NCI-H748 (cell line): ENCODE data around the gene SLC32A1.

ENCODE experiments used
- DNase-seq: peaks from one replicate; lab custom pipeline; 2025; ENCODE audit not compliant: unreplicated experiment; lab: John Stamatoyannopoulos, UW

The SLC32A1 gene

GRCh38 chr20:38751360-38751976 is 27.2 kb downstream of the SLC32A1 start:
- peak; percentile 24 for DNase-seq

GRCh38 chr20:38752029-38752428 is 27.7 kb downstream of the SLC32A1 start:
- no peak for DNase-seq

DNA sequence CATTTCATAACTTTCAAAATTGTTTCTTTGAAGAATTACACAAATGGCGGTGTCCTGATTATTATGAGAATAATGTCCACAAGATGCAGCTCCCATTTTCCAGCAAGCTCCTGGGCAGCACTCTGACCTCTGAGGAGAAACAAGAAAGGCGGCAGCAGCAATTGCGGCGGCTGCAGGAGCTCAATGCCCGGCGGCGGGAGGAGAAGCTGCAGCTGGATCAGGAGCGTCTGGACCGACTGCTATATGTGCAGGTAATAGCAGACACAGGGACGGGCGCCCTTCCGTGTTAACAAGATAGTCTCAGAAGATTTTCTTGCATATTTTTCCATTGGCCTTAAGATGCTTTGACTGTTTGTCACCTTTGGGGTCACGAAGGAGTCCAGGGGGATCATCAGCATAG is 30.6 kb downstream of the SLC32A1 start:
- DNase-seq: no peak

GRCh38 chr20:38755324-38755910 is 31.1 kb downstream of the SLC32A1 start:
- DNase-seq: no peak

- DNase-seq: no peak
Observed at GRCh38 chr20:38757145-38757775, 33.0 kb downstream of the SLC32A1 start.

DNA sequence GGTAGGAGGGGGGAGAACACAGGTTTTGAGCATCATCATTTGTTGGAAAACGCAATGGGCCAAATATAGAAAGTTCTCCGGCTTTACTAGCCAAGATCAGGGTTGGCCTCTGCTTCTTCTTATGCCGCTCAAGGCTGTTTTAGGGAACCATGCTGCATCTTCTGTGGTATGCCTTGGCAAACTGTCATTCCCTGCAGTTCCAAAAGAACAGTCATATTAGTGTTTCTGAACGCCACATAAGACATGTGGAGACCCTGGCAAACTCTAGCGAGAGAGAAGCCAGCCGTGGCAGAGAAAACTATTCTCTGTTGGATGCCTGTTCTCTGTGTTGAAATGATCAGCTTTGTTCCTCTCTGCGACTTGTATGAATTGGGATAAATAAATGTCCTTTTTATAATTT is 34.8 kb downstream of the SLC32A1 start:
- DNase-seq: no peak

DNA sequence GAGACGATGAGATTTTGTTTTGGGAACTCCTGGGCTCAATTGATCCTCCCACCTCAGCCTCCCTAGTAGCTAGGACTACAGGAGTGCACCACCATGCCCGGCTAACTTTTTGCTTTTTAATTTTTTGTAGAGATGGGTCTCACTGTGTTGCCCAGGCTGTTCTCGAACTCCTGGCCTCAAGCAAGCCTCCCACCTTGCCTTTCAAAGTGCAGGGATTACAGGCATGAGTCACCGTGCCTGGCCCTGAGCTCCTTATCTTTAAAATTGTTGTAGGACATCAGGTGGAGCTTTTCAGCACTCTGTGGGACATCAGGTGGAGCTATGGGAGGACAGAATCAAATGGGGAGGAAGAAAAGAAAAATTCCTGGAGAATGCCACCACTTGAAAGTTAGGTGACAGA is 36.7 kb downstream of the SLC32A1 start:
- DNase-seq: no peak

DNA sequence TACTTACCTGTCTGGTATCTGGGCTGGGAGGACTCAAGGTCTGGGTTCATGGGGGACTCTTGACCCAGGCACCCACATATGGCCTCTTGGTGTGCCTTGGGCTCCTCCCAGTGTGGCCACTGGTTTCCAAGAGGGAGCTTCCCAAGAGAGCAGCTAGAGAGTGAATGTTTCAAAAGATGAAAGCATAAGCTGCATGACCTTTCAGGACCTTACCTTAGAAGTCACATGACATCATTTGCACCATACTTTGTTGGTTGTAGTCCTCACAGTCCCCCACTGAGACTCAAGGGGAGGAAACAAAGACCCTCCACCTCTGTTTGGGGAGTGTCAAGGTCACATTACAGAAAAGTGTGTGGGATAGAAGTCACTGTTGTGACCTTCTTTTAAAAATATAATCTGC is 37.9 kb downstream of the SLC32A1 start:
- DNase-seq: no peak

GRCh38 chr20:38763616-38764015 is 39.3 kb downstream of the SLC32A1 start:
- no peak for DNase-seq

GRCh38 chr20:38764567-38765318 is 40.5 kb downstream of the SLC32A1 start:
- no peak for DNase-seq

DNA sequence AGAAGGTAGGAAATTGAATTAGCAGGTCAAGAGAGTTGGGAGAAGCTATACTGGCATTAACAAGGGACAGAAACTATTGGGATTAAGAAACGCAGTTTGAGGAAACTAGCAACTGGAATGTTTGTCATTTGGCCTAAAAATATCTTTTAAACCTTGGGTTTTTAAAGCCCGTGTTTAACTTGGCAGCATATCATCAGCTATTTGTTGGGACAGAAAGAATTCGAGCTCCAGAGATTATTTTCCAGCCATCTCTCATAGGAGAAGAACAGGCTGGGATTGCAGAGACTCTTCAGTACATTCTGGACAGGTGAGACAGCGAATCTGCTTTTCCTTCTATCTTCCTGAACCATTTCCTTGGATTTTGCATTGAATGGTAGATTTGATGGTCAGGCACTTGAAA is 41.8 kb downstream of the SLC32A1 start:
- no peak for DNase-seq

DNA sequence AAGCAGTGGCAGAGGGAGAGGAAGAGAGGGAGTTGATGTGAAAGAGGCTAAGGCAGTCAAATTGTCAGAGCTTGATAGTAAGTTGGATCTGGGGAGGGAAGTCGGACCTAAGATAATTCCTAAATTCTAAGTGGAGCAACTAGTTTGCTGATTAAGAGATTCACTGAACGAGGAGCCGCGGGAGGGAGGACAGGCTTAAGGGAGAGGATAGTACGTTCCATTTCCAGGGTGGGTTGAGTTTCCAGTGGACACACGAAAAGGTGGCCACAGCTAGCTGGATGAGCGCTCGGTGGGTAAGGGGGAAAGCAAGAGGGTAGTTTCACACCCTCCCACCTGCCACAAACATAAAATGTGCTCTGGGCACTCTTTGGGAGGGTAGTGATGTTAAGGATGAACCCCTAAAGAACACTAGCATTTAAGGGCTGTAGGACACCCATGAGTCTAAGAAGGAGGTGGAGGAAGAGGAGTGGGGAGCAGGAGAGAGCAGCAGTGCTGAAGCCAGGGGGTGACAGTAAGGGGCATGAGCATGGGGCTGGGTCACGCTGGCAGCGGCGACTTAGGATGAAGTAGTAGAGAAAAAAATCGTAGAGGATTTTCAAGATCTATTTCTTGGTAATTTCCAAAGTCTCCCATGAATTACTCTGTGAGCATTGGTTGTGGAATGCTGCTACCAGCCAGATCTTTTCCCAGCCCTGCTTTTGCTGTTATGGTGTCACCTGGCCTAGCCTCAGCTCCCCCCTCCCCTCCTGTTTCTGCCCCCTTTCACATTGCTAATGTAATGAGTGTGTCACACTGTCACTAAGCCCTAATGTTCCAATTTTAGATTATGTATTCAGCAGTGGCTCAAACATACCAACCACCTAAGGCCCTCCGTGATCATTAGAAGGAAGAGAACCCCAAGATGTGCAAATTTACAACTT is 45.4 kb downstream of the SLC32A1 start:
- DNase-seq: no peak

GRCh38 chr20:38770546-38770945 is 46.3 kb downstream of the SLC32A1 start:
- DNase-seq: no peak

DNA sequence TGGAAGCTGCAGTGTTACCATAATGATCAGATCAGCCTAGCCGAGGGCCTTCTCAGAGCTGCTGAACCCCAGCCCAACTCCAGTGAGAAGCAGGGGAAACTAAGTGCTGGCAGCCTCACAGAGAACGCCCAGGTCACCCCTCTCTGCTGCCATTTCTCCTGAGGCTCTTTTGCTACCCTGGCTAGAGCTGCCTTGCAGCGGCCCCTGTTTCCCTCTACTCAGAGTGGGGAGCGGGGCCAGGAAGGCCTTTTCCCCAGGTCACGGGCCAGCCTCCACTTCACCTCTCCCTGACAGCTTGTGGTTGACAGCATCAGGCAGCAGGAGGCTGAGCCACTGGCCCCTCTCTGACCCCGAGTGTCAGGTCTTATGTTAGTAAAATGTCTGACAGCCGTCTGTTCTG is 46.7 kb downstream of the SLC32A1 start:
- DNase-seq: no peak

DNA sequence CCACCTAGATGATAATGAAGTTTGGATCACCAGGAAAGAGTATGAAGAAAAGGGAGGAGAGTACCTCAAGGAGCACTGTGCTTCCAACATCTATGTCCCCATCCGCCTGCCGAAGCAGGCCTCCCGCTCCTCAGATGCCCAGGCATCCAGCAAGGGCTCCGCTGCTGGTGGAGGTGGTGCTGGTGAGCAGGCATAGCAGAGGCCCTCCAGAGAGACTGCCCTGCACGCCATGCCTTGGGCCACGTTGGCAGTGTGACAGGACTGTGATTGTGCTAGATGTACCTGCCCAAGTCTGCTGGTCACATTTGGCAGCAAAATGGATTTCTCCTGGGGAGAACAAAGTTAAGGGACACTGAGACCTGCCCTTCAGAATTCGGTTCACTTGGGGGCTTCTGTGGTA is 47.3 kb downstream of the SLC32A1 start:
- no peak for DNase-seq

DNA sequence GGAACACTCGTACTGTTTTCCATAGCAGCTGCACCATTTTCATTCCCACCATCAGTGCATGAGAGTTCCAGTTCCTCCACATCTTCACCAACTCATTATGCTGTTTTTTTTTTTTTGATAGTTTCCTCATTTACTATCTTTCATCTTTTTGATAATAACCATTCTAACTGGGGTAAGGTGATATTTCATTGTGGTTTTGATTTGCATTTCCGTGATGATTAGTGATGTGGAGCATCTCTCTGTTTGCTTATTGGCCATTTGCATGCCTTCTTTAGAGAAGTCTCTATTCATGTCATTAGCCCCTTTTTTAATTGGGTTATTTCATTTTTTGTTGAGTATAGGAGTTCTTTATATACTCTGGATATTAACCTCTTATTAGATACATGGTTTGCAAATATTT is 49.9 kb downstream of the SLC32A1 start:
- no peak for DNase-seq

DNA sequence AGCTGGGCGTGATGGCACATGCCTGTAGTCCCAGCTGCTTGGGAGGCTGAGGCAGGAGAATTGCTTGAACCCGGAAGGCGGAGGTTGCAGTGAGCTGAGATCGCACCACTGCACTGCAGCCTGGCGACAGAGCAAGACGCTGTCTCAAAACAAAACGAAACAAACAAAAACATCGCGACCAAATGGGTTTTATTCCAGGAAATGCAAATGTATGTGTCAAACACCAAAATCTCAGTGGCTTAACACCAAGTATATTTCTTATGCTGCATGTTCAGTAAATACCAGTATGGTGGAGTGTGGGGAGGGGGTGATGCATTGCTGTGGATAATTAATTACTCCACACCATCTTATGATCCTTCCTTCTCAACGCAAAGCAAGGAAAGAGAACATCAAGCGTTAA is 52.1 kb downstream of the SLC32A1 start:
- DNase-seq: no peak
